Gastrocnemius medialis (tissue), 4 donors: ENCODE results near the gene RSAD1. TPM values are rescaled to one million over a fixed set of nuclear protein-coding genes. Genes with fewer than 3 reads are reported as not detected.

Source experiments
- ATAC-seq, 2 donors: fragments of 150-250 bp; one replicate each; pipeline ENCODE4 v1.9.1; 2016
- DNase-seq, 2 donors: peaks; one replicate each; pipeline ENCODE4 v3.0.0-alpha.2; 2019
- H3K27ac ChIP-seq, 4 donors: fragments of 200-600 bp; sonication (generic); 1 replicate in 1 of 4; 2 replicates in 3 of 4; pipeline ENCODE4 v1.5.1; 2016 to 2018; ENCODE audit warnings: mild to moderate bottlenecking in 2 of 4, moderate library complexity in 1 of 4
- H3K27me3 ChIP-seq, 3 donors: fragments of 200-600 bp; sonication (generic) in 2 of 3; 1 replicate in 1 of 3; 2 replicates in 2 of 3; pipeline versions ENCODE4 v1.5.1 to v1.6.0; 2016 to 2019; ENCODE audit warnings: mild to moderate bottlenecking in 1 of 3, moderate library complexity in 1 of 3
- H3K36me3 ChIP-seq, 2 donors: fragments of 200-600 bp; sonication (generic) in 1 of 2; one replicate each; pipeline ENCODE4 v1.5.1; 2017 to 2018
- H3K4me1 ChIP-seq, 2 donors: fragments of 200-600 bp; sonication (generic) in 1 of 2; one replicate each; pipeline ENCODE4 v1.5.1; 2016 to 2017; ENCODE audit warnings: mild to moderate bottlenecking in 2 of 2
- H3K4me3 ChIP-seq, 4 donors: fragments of 200-600 bp; sonication (generic) in 3 of 4; 1 replicate in 1 of 4; 2 replicates in 3 of 4; pipeline ENCODE4 v1.5.1; 2016 to 2019; ENCODE audit warnings: mild to moderate bottlenecking in 2 of 4
- H3K9me3 ChIP-seq, 3 donors: fragments of 200-600 bp; sonication (generic) in 2 of 3; 1 replicate in 1 of 3; 2 replicates in 2 of 3; pipeline ENCODE4 v1.5.1; 2016 to 2019
- CTCF ChIP-seq, 5 experiments: fragments of 450-650 bp in 3 of 5; fragments of 200-600 bp in 2 of 5; sonication (generic) in 2 of 5; IDR thresholded peaks in 4 of 5; conservative IDR thresholded peaks in 1 of 5; 1 replicate in 4 of 5; 2 replicates in 1 of 5; pipeline ENCODE4 v1.5.1; 2016 to 2019; ENCODE audit warnings: antibody characterized with exemption in 5 of 5, mild to moderate bottlenecking in 3 of 5, moderate library complexity in 3 of 5
- POLR2A ChIP-seq, 2 donors: fragments of 450-650 bp; IDR thresholded peaks; one replicate each; pipeline ENCODE4 v1.6.1; 2017; ENCODE audit warnings: antibody characterized with exemption in 2 of 2, mild to moderate bottlenecking in 2 of 2, moderate library complexity in 2 of 2
- in situ Hi-C, 4 donors: fragments of 200-750 bp; cut with MboI; loops; one replicate each; pipeline versions ENCODE4 v1.15.0 to v1.8.0; 2017; ENCODE audit warnings: low sequenced_read_pairs in 4 of 4
- intact Hi-C: fragments of 100-400 bp; cut with DNase I; formaldehyde crosslinking; loops from one replicate; pipeline ENCODE4 v1.15.1; 2023; ENCODE audit warnings: low total_unique reads
- total RNA-seq, 4 donors: library from RNA; depleted of rRNA; stranded (reverse); fragments of >200 nt; gene quantifications; one replicate each; pipeline versions ENCODE4 v1.1.0 to v1.2.3, GENCODE V29; 2016

RSAD1 gene
- total RNA-seq, 4 donors from 2014 or later = 27.1 to 67.4 (median 52.7) TPM

- ATAC-seq = no peak
- Histone ChIP-seq H3K27me3 (peaks cover 14 to 25% (median 23%) of the 10 kb centered on the region in 3 donors), H3K9me3 (no peaks in the 10 kb centered on the region), H3K27ac (no peak overlapping the region), H3K36me3 (no peaks in the 10 kb centered on the region), H3K4me3 (no peak overlapping the region), H3K4me1 (peaks cover 8 to 20% of the 10 kb centered on the region in 2 donors)
- in situ Hi-C loops = loop anchor here in 2 of 4 donors (25.0 kb wide), 2 partner anchors 104 to 304 kb away; partner anchors contain the start of genes ABCC3 (in 1 of the 2) and WFIKKN2 (in 1 of the 2)
- intact Hi-C loops = no loop called here
- no peak for TF ChIP-seq CTCF (IDR thresholded peaks at IDR 0.05 in 4 of 5, conservative IDR thresholded peaks at IDR 0.05 in 1 of 5)
- DNase-seq = no peak
Observed at GRCh38 chr17:50533720-50534148, 55.1 kb downstream of the RSAD1 start.

- Histone ChIP-seq H3K9me3 (no peaks in the 10 kb centered on the region), H3K27ac (no peak overlapping the region), H3K27me3 (peaks cover 14 to 25% (median 23%) of the 10 kb centered on the region in 3 donors), H3K4me1 (peaks cover 8 to 20% of the 10 kb centered on the region in 2 donors), H3K36me3 (no peaks in the 10 kb centered on the region), H3K4me3 (no peak overlapping the region)
- TF ChIP-seq POLR2A (IDR thresholded peaks at IDR 0.05) (no peak), CTCF (IDR thresholded peaks at IDR 0.05 in 4 of 5, conservative IDR thresholded peaks at IDR 0.05 in 1 of 5) (no peak)
- ATAC-seq = no peak
- in situ Hi-C loops = loop anchor here in 2 of 4 donors (25.0 kb wide), 2 partner anchors 103 to 303 kb away; partner anchors contain the start of genes ABCC3 (in 1 of the 2) and WFIKKN2 (in 1 of the 2)
- intact Hi-C loops = no loop called here
- no peak for DNase-seq
Observed at GRCh38 chr17:50534222-50534978, 55.7 kb downstream of the RSAD1 start.

GRCh38 chr17:50534979-50535326 lies 56.3 kb downstream of the RSAD1 start:
- peaks cover 14 to 25% (median 23%) of the 10 kb centered on the region in 3 donors for H3K27me3 ChIP-seq
- ATAC-seq = no peak
- in situ Hi-C loops (loop anchor here in 2 of 4 donors (25.0 kb wide), 2 partner anchors 102 to 302 kb away; partner anchors contain the start of genes ABCC3 (in 1 of the 2) and WFIKKN2 (in 1 of the 2)), intact Hi-C loops (no loop called here)
- TF ChIP-seq POLR2A (IDR thresholded peaks at IDR 0.05) (no peak), CTCF (IDR thresholded peaks at IDR 0.05 in 4 of 5, conservative IDR thresholded peaks at IDR 0.05 in 1 of 5) (no peak)
- no peaks in the 10 kb centered on the region for H3K36me3 ChIP-seq
- H3K4me3 ChIP-seq = no peak overlapping the region
- H3K27ac ChIP-seq = no peak overlapping the region
- H3K9me3 ChIP-seq = no peaks in the 10 kb centered on the region
- peaks cover 8 to 20% of the 10 kb centered on the region in 2 donors for H3K4me1 ChIP-seq
- no peak for DNase-seq

GRCh38 chr17:50535407-50535806 lies 56.7 kb downstream of the RSAD1 start:
- peaks cover 14 to 25% (median 23%) of the 10 kb centered on the region in 3 donors for H3K27me3 ChIP-seq
- DNase-seq (no peak), ATAC-seq (no peak)
- intact Hi-C loops = no loop called here
- peaks cover 8 to 20% of the 10 kb centered on the region in 2 donors for H3K4me1 ChIP-seq
- no peaks in the 10 kb centered on the region for H3K9me3 ChIP-seq
- TF ChIP-seq POLR2A (IDR thresholded peaks at IDR 0.05) (no peak), CTCF (IDR thresholded peaks at IDR 0.05 in 4 of 5, conservative IDR thresholded peaks at IDR 0.05 in 1 of 5) (no peak)
- no peak overlapping the region for H3K27ac ChIP-seq
- in situ Hi-C loops = loop anchor here in 2 of 4 donors (25.0 kb wide), 2 partner anchors 102 to 302 kb away; partner anchors contain the start of genes ABCC3 (in 1 of the 2) and WFIKKN2 (in 1 of the 2)
- no peak overlapping the region for H3K4me3 ChIP-seq
- no peaks in the 10 kb centered on the region for H3K36me3 ChIP-seq

Other genes with a start within 250 kb of the RSAD1 start
- gene TMEM92, start 204.4 kb upstream of the RSAD1 start, total RNA-seq = not detected
- gene XYLT2, start 132.7 kb upstream of the RSAD1 start, total RNA-seq = 10 to 100 TPM in 2 of 4 donors, 1 to 10 TPM in 2; 7.9 to 12.6 (median 9.8) TPM
- gene MRPL27, start 105.7 kb upstream of the RSAD1 start, total RNA-seq = 100 to 1,000 TPM; 110 to 141 (median 134) TPM
- under 1 TPM in 2 of 4 donors, not detected in 2; 0.82 to 0.95 TPM for gene EME1, start 105.6 kb upstream of the RSAD1 start, total RNA-seq
- gene LRRC59, start 81.3 kb upstream of the RSAD1 start, total RNA-seq = 10 to 100 TPM; 25.4 to 73.2 (median 55.8) TPM
- 10 to 100 TPM in 3 of 4 donors, 1 to 10 TPM in 1; 8.7 to 61.4 (median 34.2) TPM for gene ACSF2, start 52.6 kb upstream of the RSAD1 start, total RNA-seq
- gene CHAD, start 10.0 kb upstream of the RSAD1 start, total RNA-seq = 1 to 10 TPM in 2 of 4 donors, not detected in 2; 1.8 to 8.8 TPM
- gene MYCBPAP, start 29.6 kb downstream of the RSAD1 start, total RNA-seq = not detected
- gene EPN3, start 53.9 kb downstream of the RSAD1 start, total RNA-seq = not detected
- gene SPATA20, start 68.3 kb downstream of the RSAD1 start, total RNA-seq = 10 to 100 TPM; 22.3 to 67.9 (median 29.1) TPM
- under 1 TPM in 2 of 4 donors, not detected in 2; 0.09 to 0.10 TPM for gene CACNA1G, start 81.9 kb downstream of the RSAD1 start, total RNA-seq
- 1 to 10 TPM in 1 of 4 donors, under 1 TPM in 3; 0.51 to 1.3 (median 0.76) TPM for gene ABCC3, start 156.0 kb downstream of the RSAD1 start, total RNA-seq
- gene ANKRD40, start 229.1 kb downstream of the RSAD1 start, total RNA-seq = 100 to 1,000 TPM in 3 of 4 donors, 10 to 100 TPM in 1; 97.3 to 135 (median 112) TPM
- 10 to 100 TPM; 10.4 to 67.3 (median 25.7) TPM for gene LUC7L3, start 240.7 kb downstream of the RSAD1 start, total RNA-seq